Esophagus muscularis mucosa (tissue), 3 donors: ENCODE measurements around the gene CYP46A1.

Experiments used
- POLR2A ChIP-seq: fragments of 450-650 bp; IDR thresholded peaks from one replicate; pipeline ENCODE4 v1.6.1; 2017; ENCODE audit warnings: antibody characterized with exemption, moderate library complexity, mild to moderate bottlenecking, low read depth
- POLR2AphosphoS5 ChIP-seq, 2 donors: sonication (generic); formaldehyde crosslinking; IDR thresholded peaks; one replicate each; pipeline ENCODE4 v1.6.1; 2017; ENCODE audit warnings: antibody characterized with exemption in 2 of 2
- TF ChIP-seq, protein P1 (sequence below), 3 experiments: fragments of 200-600 bp in 2 of 3; fragments of 450-650 bp in 1 of 3; sonication (generic) in 2 of 3; IDR thresholded peaks; one replicate each; pipeline ENCODE4 v1.5.1; 2017 to 2019; ENCODE audit warnings: antibody characterized with exemption in 3 of 3, mild to moderate bottlenecking in 2 of 3, moderate library complexity in 1 of 3

DNA sequence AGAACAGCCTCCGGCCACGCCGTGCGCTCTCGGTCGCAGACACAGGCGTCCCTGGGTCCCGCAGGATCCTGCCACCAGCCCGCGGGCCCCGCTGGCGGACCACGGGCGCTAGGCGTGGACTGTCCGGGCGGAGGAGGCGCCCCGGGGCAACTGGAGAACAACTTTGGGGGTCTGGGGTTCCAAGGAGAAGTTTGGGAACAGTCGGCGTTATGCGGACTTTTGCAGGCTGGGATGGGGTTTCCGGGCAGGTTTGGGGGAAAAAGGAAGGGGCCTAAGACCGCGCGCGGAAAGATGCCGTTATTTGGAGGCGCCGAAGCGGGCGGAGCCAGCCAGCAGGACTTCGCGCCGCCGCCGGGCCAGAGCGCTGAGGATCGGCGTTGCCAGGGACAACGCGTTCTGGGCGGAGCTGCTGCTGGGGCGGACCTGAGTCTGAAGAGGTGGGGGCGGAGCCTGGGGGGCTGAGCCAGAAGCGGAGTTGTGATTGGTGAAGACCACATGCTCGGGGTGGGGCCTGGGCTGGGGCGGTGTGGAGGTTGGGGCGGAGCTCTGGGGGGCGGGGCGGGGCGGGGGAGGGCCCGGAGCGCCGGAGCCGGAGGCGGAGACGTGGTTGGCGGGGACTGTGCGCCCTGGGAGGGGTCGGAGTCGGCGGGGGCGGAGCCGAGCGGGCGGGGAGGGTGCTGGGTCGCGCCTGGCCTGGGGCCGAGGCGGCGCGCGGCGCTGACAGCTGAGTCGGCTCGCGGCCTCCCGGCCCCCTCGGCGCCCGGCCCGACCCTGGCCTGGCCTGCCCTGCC lies at the start of gene CYP46A1:
- no peak for TF ChIP-seq POLR2A
- TF ChIP-seq, protein P1, sequence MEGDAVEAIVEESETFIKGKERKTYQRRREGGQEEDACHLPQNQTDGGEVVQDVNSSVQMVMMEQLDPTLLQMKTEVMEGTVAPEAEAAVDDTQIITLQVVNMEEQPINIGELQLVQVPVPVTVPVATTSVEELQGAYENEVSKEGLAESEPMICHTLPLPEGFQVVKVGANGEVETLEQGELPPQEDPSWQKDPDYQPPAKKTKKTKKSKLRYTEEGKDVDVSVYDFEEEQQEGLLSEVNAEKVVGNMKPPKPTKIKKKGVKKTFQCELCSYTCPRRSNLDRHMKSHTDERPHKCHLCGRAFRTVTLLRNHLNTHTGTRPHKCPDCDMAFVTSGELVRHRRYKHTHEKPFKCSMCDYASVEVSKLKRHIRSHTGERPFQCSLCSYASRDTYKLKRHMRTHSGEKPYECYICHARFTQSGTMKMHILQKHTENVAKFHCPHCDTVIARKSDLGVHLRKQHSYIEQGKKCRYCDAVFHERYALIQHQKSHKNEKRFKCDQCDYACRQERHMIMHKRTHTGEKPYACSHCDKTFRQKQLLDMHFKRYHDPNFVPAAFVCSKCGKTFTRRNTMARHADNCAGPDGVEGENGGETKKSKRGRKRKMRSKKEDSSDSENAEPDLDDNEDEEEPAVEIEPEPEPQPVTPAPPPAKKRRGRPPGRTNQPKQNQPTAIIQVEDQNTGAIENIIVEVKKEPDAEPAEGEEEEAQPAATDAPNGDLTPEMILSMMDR (IDR thresholded peaks at IDR 0.05), result peak in 1 of 3 experiments; percentile 15
- peak; percentile 54 to 74 for TF ChIP-seq POLR2AphosphoS5 (IDR thresholded peaks at IDR 0.05)
